ENCODE results near the gene SIL1. TPM values are rescaled to one million over a fixed set of nuclear protein-coding genes. Genes with fewer than 3 reads are reported as not detected.
A peak's percentile ranks its signal among the peaks of the same experiment; 100 is the strongest.

The SIL1 gene
- total and polyA plus RNA-seq, 2 donors (not counting 1 experiment from before 2014, with no cell fraction given) = 66.4 to 85.5 TPM

GRCh38 chr5:138930371-138931097 is 267.6 kb downstream of the SIL1 start:
- no peak for DNase-seq (ENCODE audit: low read depth in 2 of 2)
- peaks cover 29% of the 10 kb centered on the region for H3K36me3 ChIP-seq (ENCODE audit: control insufficient read depth, insufficient read depth, low read length)

GRCh38 chr5:138929571-138929955 is 268.6 kb downstream of the SIL1 start:
- Histone ChIP-seq H3K27me3 (ENCODE audit: control insufficient read depth, insufficient read depth, low read length) (no peaks in the 10 kb centered on the region), H3K79me2 (ENCODE audit: control insufficient read depth, insufficient read depth, low read length) (no peaks in the 10 kb centered on the region), H3K27ac (ENCODE audit: insufficient read depth, low read length) (no peak overlapping the region), H3K9me3 (ENCODE audit: control insufficient read depth, insufficient read depth, low read depth, low read length) (no peaks in the 10 kb centered on the region), H4K20me1 (ENCODE audit: control insufficient read depth, extremely low read depth, insufficient read depth, low read length) (no peaks in the 10 kb centered on the region), H3K4me2 (ENCODE audit: extremely low read depth, insufficient read depth, low read length) (no peak overlapping the region), H3K9ac (ENCODE audit: insufficient read depth, low read length) (no peak overlapping the region), H2AFZ (ENCODE audit: low read length) (no peak overlapping the region), H3K4me3 (replicated peaks in 1 of 4; ENCODE audit: control extremely low read depth in 1 of 4, insufficient read depth in 1 of 4, low read depth in 3 of 4, low read length in 4 of 4) (no peak overlapping the region), H3K36me3 (ENCODE audit: control insufficient read depth, insufficient read depth, low read length) (peaks cover 34% of the 10 kb centered on the region), H3K4me1 (ENCODE audit: control insufficient read depth, extremely low read depth, insufficient read depth, low read length) (no peaks in the 10 kb centered on the region)
- no peak for TF ChIP-seq CTCF (conservative IDR thresholded peaks at IDR 0.05 in 1 of 2, IDR thresholded peaks at IDR 0.05 in 1 of 2; ENCODE audit: low read depth in 1 of 2, low read length in 2 of 2)
- no peak for TF ChIP-seq EZH2 (IDR thresholded peaks at IDR 0.05; ENCODE audit: low read length, missing control alignments)
- no peak for DNase-seq (ENCODE audit: low read depth in 2 of 2)

More at GRCh38 chr5:138930371-138931097, 267.6 kb downstream of the SIL1 start:
- Histone ChIP-seq H3K4me2 (ENCODE audit: extremely low read depth, insufficient read depth, low read length) (no peak overlapping the region), H3K9ac (ENCODE audit: insufficient read depth, low read length) (no peak overlapping the region), H3K27me3 (ENCODE audit: control insufficient read depth, insufficient read depth, low read length) (no peaks in the 10 kb centered on the region), H3K9me3 (ENCODE audit: control insufficient read depth, insufficient read depth, low read depth, low read length) (no peaks in the 10 kb centered on the region), H3K27ac (ENCODE audit: insufficient read depth, low read length) (no peak overlapping the region), H2AFZ (ENCODE audit: low read length) (no peak overlapping the region), H4K20me1 (ENCODE audit: control insufficient read depth, extremely low read depth, insufficient read depth, low read length) (no peaks in the 10 kb centered on the region), H3K4me3 (replicated peaks in 1 of 4; ENCODE audit: control extremely low read depth in 1 of 4, insufficient read depth in 1 of 4, low read depth in 3 of 4, low read length in 4 of 4) (no peak overlapping the region), H3K79me2 (ENCODE audit: control insufficient read depth, insufficient read depth, low read length) (no peaks in the 10 kb centered on the region), H3K4me1 (ENCODE audit: control insufficient read depth, extremely low read depth, insufficient read depth, low read length) (no peaks in the 10 kb centered on the region)
- no peak for TF ChIP-seq CTCF (conservative IDR thresholded peaks at IDR 0.05 in 1 of 2, IDR thresholded peaks at IDR 0.05 in 1 of 2; ENCODE audit: low read depth in 1 of 2, low read length in 2 of 2)
- no peak for TF ChIP-seq EZH2 (IDR thresholded peaks at IDR 0.05; ENCODE audit: low read length, missing control alignments)

- Histone ChIP-seq H3K4me1 (ENCODE audit: control insufficient read depth, extremely low read depth, insufficient read depth, low read length) (no peaks in the 10 kb centered on the region), H3K27me3 (ENCODE audit: control insufficient read depth, insufficient read depth, low read length) (no peaks in the 10 kb centered on the region), H3K9ac (ENCODE audit: insufficient read depth, low read length) (no peak overlapping the region), H3K36me3 (ENCODE audit: control insufficient read depth, insufficient read depth, low read length) (peaks cover 34% of the 10 kb centered on the region), H2AFZ (ENCODE audit: low read length) (no peak overlapping the region), H3K79me2 (ENCODE audit: control insufficient read depth, insufficient read depth, low read length) (no peaks in the 10 kb centered on the region), H3K27ac (ENCODE audit: insufficient read depth, low read length) (no peak overlapping the region), H4K20me1 (ENCODE audit: control insufficient read depth, extremely low read depth, insufficient read depth, low read length) (no peaks in the 10 kb centered on the region), H3K4me3 (replicated peaks in 1 of 4; ENCODE audit: control extremely low read depth in 1 of 4, insufficient read depth in 1 of 4, low read depth in 3 of 4, low read length in 4 of 4) (no peak overlapping the region), H3K4me2 (ENCODE audit: extremely low read depth, insufficient read depth, low read length) (no peak overlapping the region), H3K9me3 (ENCODE audit: control insufficient read depth, insufficient read depth, low read depth, low read length) (no peaks in the 10 kb centered on the region)
- TF ChIP-seq EZH2 (IDR thresholded peaks at IDR 0.05; ENCODE audit: low read length, missing control alignments) (no peak), CTCF (conservative IDR thresholded peaks at IDR 0.05 in 1 of 2, IDR thresholded peaks at IDR 0.05 in 1 of 2; ENCODE audit: low read depth in 1 of 2, low read length in 2 of 2) (no peak)
- DNase-seq (ENCODE audit: low read depth in 2 of 2) = peak; percentile 29 to 41
These were observed 270.2 kb downstream of the SIL1 start for GRCh38 chr5:138927979-138928378.

Data from fibroblast of lung (primary cell).